Measurements from ENCODE around the gene RAB40C.
A peak's percentile ranks its signal among the peaks of the same experiment; 100 is the strongest.

RAB40C gene

DNA sequence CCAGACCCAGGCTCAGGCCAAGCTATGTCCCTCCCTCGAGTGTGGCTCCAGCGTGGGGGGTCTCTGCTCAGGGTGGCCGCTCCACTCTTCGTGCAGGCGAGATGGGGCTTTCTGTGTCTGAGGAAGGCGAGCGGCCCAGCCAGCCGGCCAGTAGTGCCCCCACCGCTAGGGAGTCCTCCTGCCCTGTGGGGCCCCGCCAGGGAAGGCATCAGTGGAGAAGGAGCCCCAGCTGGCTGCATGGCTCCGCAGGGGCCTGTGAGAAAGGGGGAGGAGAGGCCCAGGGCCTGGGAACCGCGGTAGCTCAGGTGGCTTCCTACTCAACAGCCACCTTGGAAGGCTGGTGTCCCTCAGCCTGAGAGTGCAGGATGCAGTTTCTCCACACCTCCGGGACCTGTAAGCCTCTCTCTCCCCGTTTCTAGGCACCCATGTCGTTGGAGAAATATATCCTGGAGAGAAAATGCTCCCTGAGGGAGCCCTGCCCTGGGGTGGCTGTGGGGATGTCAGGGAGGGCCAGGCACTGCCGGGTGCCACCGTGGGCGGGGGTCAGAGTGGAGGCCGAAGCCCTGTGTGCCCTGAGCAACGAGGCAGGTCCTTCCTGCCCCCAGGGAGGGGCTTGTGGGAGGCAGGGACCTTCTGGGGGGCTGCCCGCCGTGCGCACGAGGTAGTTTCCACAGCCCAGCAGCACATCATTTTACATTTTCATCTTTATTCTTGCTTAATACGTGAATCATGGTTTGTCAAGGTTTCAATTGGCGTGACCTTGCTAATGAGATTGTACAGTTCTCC is 16.8 kb upstream of the RAB40C start:
- no peak for TF ChIP-seq CTCF (IDR thresholded peaks at IDR 0.05; ENCODE audit: low read depth, low read length)
- DNase-seq: peak; percentile 63
- Histone ChIP-seq H3K27ac (peak overlapping the region; percentile 52), H3K9me3 (ENCODE audit: severe bottlenecking) (no peaks in the 10 kb centered on the region), H3K27me3 (ENCODE audit: insufficient read depth, low read depth, severe bottlenecking) (no peaks in the 10 kb centered on the region), H3K36me3 (peaks cover 24% of the 10 kb centered on the region), H3K4me3 (ENCODE audit: low read depth, low read length) (no peak overlapping the region)

GRCh38 chr16:574021-574760 is 15.7 kb upstream of the RAB40C start:
- peaks cover 24% of the 10 kb centered on the region for H3K36me3 ChIP-seq

DNA sequence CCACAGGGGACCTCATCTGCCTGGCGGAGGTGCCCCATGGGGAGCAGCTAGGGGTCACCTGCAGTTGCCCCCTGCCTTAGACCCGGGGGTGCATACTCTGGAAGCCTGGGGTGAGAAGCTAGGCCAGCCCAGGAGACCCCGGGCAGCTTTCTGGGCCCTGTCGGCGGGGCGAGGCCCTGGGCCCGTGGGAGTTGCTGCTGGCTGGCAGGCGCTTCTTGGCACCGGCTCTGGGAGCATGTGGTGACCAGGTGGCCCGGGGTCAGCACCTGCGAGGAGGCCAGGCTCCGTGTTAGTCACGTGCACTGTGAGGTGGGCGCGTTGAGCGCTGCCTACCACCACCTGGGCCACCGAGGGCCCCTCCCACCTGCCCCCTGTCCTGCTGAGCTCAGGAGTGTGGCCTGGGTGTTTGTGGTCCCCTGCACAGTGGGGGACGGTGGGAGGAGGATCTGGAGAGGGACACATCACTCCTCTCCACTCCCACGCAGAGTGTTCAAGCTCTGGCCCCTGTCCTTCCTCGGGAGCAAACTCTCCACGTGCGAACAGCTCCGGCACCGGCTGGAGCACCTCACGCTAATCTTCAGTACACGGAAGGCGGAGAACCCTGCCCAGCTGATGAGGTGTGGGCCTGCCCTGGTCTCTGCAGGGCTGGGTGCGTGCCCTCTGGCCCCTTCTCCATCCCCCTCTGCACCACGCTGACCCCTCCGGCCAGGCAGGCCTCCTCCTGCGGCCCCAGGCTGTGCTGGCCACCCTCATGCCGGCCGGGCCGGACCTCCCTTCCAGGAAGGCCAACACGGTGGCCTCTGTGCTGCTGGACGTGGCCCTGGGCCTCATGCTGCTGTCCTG is 14.3 kb upstream of the RAB40C start:
- H3K36me3 ChIP-seq: peaks cover 24% of the 10 kb centered on the region
- DNase-seq: no peak
- no peaks in the 10 kb centered on the region for H3K27me3 ChIP-seq (ENCODE audit: insufficient read depth, low read depth, severe bottlenecking)
- H3K4me3 ChIP-seq (ENCODE audit: low read depth, low read length): no peak overlapping the region
- no peak overlapping the region; the same call in 1 of the 2 replicates for H3K27ac ChIP-seq
- TF ChIP-seq CTCF (IDR thresholded peaks at IDR 0.05; ENCODE audit: low read depth, low read length): no peak
- no peaks in the 10 kb centered on the region for H3K9me3 ChIP-seq (ENCODE audit: severe bottlenecking)

More at GRCh38 chr16:574021-574760, 15.7 kb upstream of the RAB40C start:
- Histone ChIP-seq H3K27ac (no peak overlapping the region), H3K9me3 (ENCODE audit: severe bottlenecking) (no peaks in the 10 kb centered on the region), H3K4me3 (ENCODE audit: low read depth, low read length) (no peak overlapping the region), H3K27me3 (ENCODE audit: insufficient read depth, low read depth, severe bottlenecking) (no peaks in the 10 kb centered on the region)
- TF ChIP-seq CTCF (IDR thresholded peaks at IDR 0.05; ENCODE audit: low read depth, low read length): no peak
- no peak for DNase-seq

GRCh38 chr16:576197-576822 is 13.6 kb upstream of the RAB40C start:
- peak overlapping the region; percentile 10 for H3K27ac ChIP-seq
- H3K9me3 ChIP-seq (ENCODE audit: severe bottlenecking): no peaks in the 10 kb centered on the region
- H3K36me3 ChIP-seq: peaks cover 24% of the 10 kb centered on the region
- H3K4me3 ChIP-seq (ENCODE audit: low read depth, low read length): no peak overlapping the region
- no peaks in the 10 kb centered on the region for H3K27me3 ChIP-seq (ENCODE audit: insufficient read depth, low read depth, severe bottlenecking)
- no peak for DNase-seq
- TF ChIP-seq CTCF (IDR thresholded peaks at IDR 0.05; ENCODE audit: low read depth, low read length): no peak

DNA sequence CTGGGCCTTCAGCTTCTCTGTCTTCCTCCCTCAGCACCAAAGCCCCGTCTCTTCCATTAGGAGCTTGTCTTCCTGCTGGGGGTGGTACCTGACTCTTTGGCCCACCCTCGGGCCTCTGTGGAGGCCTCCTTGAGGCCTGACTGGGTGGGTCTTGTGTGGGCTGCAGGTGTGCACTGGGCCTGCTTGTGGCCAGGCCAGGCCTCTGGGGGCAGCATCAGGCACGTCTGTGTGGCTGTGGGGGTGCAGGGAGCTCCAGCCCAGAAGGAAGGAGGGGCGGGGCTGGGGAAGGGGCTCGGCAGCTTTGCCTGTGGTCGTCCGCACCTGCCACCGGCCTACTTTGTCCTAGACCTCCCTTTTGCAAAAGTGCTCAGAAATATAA is 13.1 kb upstream of the RAB40C start:
- TF ChIP-seq CTCF (IDR thresholded peaks at IDR 0.05; ENCODE audit: low read depth, low read length): peak; percentile 63
- Histone ChIP-seq H3K9me3 (ENCODE audit: severe bottlenecking) (no peaks in the 10 kb centered on the region), H3K27ac (peak overlapping the region; percentile 10), H3K36me3 (peaks cover 21% of the 10 kb centered on the region), H3K4me3 (ENCODE audit: low read depth, low read length) (no peak overlapping the region), H3K27me3 (ENCODE audit: insufficient read depth, low read depth, severe bottlenecking) (no peaks in the 10 kb centered on the region)
- peak; percentile 72 for DNase-seq
